HEK293 (cell line): ENCODE measurements around the gene STPG2.

Experiments used
- CTCF ChIA-PET: fragments of 350-600 bp; formaldehyde crosslinking; extraction: SDS; loops from one replicate; lab custom pipeline; 2021; ENCODE audit warnings: antibody characterized with exemption; lab: Yijun Ruan, JAX
- POLR2A ChIA-PET: fragments of 300-600 bp; formaldehyde crosslinking; extraction: SDS; loops from one replicate; lab custom pipeline; 2020; ENCODE audit warnings: antibody characterized with exemption, inconsistent platforms; lab: Yijun Ruan, JAX
- H3K27ac ChIP-seq: fragments of 200-500 bp; sonication (Bioruptor generic); 2 replicates; pipeline ENCODE4 v1.5.1; 2014; ENCODE audit warnings: low read depth, low read length, control low read depth, inconsistent platforms; ENCODE audit errors: extremely low read depth
- H3K36me3 ChIP-seq, 2 experiments: fragments of 200-500 bp in 1 of 2; sonication (Bioruptor generic) in 1 of 2; 1 replicate in 1 of 2; 2 replicates in 1 of 2; pipeline ENCODE4 v1.5.1; 2014 to 2017; ENCODE audit warnings: inconsistent platforms in 2 of 2, low read length in 2 of 2; ENCODE audit not compliant: control insufficient read depth in 2 of 2, insufficient read depth in 1 of 2
- H3K4me1 ChIP-seq: fragments of 200-500 bp; sonication (Bioruptor generic); 2 replicates; pipeline ENCODE4 v1.5.1; 2014; ENCODE audit warnings: mild to moderate bottlenecking, low read length, inconsistent platforms; ENCODE audit not compliant: control insufficient read depth, insufficient read depth
- H3K4me3 ChIP-seq: 2 replicates; pipeline ENCODE4 v1.5.1; 2011; ENCODE audit warnings: low read depth, mild to moderate bottlenecking, control low read depth, low read length, moderate library complexity
- H3K9me3 ChIP-seq: fragments of 200-500 bp; sonication (Bioruptor generic); 2 replicates; pipeline ENCODE4 v1.5.1; 2014; ENCODE audit warnings: low read depth, low read length, inconsistent platforms; ENCODE audit not compliant: control insufficient read depth, insufficient read depth
- BCL11B ChIP-seq: fragments of 450-650 bp; formaldehyde crosslinking; IDR thresholded peaks from 2 replicates; pipeline ENCODE4 v1.5.1; 2016; ENCODE audit warnings: low read depth, missing biosample characterization, missing genetic modification characterization
- GLIS1 ChIP-seq: fragments of 450-650 bp; formaldehyde crosslinking; IDR thresholded peaks from 2 replicates; pipeline ENCODE4 v1.5.1; 2016; ENCODE audit warnings: missing biosample characterization, missing genetic modification characterization
- INSM2 ChIP-seq: fragments of 450-650 bp; formaldehyde crosslinking; IDR thresholded peaks from 2 replicates; pipeline ENCODE4 v1.5.1; 2016; ENCODE audit warnings: missing biosample characterization, missing genetic modification characterization
- MYNN ChIP-seq: fragments of 450-650 bp; formaldehyde crosslinking; IDR thresholded peaks from 2 replicates; pipeline ENCODE4 v1.5.1; 2016; ENCODE audit warnings: missing biosample characterization, missing genetic modification characterization, borderline replicate concordance
- PBX3 ChIP-seq: sonication (generic); formaldehyde crosslinking; IDR thresholded peaks from 2 replicates; pipeline ENCODE4 v1.8.1; 2022; ENCODE audit warnings: mild to moderate bottlenecking, moderate library complexity, missing genetic modification reagents
- SALL2 ChIP-seq: fragments of 450-650 bp; formaldehyde crosslinking; IDR thresholded peaks from 2 replicates; pipeline ENCODE4 v1.5.0; 2017; ENCODE audit warnings: missing biosample characterization, mild to moderate bottlenecking, missing genetic modification characterization, borderline replicate concordance
- ZNF16 ChIP-seq: fragments of 450-650 bp; formaldehyde crosslinking; IDR thresholded peaks from 2 replicates; pipeline ENCODE4 v1.5.1; 2016; ENCODE audit warnings: low read depth, missing biosample characterization, missing genetic modification characterization
- ZNF280D ChIP-seq: fragments of 450-650 bp; formaldehyde crosslinking; IDR thresholded peaks from 2 replicates; pipeline ENCODE4 v1.5.1; 2016; ENCODE audit warnings: missing biosample characterization, missing genetic modification characterization
- ZNF311 ChIP-seq: fragments of 450-650 bp; formaldehyde crosslinking; IDR thresholded peaks from 2 replicates; pipeline ENCODE4 v1.5.1; 2017; ENCODE audit warnings: missing biosample characterization, missing genetic modification characterization, borderline replicate concordance
- ZNF335 ChIP-seq: fragments of 450-650 bp; formaldehyde crosslinking; conservative IDR thresholded peaks from 2 replicates; pipeline ENCODE4 v1.5.1; 2016; ENCODE audit warnings: missing biosample characterization, missing genetic modification characterization
- ZNF423 ChIP-seq: fragments of 450-650 bp; formaldehyde crosslinking; IDR thresholded peaks from 2 replicates; pipeline ENCODE4 v1.5.1; 2016; ENCODE audit warnings: missing biosample characterization, missing genetic modification characterization
- ZNF555 ChIP-seq: fragments of 450-650 bp; formaldehyde crosslinking; conservative IDR thresholded peaks from 2 replicates; pipeline ENCODE4 v1.5.1; 2017; ENCODE audit warnings: missing biosample characterization, mild to moderate bottlenecking, missing genetic modification characterization, inconsistent platforms
- ZNF639 ChIP-seq: fragments of 450-650 bp; formaldehyde crosslinking; IDR thresholded peaks from 2 replicates; pipeline ENCODE4 v1.5.1; 2016; ENCODE audit warnings: missing biosample characterization, missing genetic modification characterization
- ZNF76 ChIP-seq: fragments of 450-650 bp; formaldehyde crosslinking; IDR thresholded peaks from 2 replicates; pipeline ENCODE4; 2016; ENCODE audit warnings: low read depth, missing biosample characterization, missing genetic modification characterization, borderline replicate concordance
- ZNF768 ChIP-seq: fragments of 450-650 bp; formaldehyde crosslinking; IDR thresholded peaks from 2 replicates; pipeline ENCODE4 v1.5.1; 2018; ENCODE audit warnings: missing biosample characterization, mild to moderate bottlenecking, missing genetic modification characterization
- ZNF785 ChIP-seq: fragments of 450-650 bp; formaldehyde crosslinking; IDR thresholded peaks from 2 replicates; pipeline ENCODE4 v1.5.1; 2016; ENCODE audit warnings: missing biosample characterization, missing genetic modification characterization
- ZNF837 ChIP-seq: fragments of 450-650 bp; formaldehyde crosslinking; IDR thresholded peaks from 2 replicates; pipeline ENCODE4 v1.5.1; 2016; ENCODE audit warnings: missing biosample characterization, missing genetic modification characterization
- TF ChIP-seq, protein P1 (sequence below): fragments of 450-650 bp; formaldehyde crosslinking; IDR thresholded peaks from 2 replicates; pipeline ENCODE4 v1.5.1; 2016; ENCODE audit warnings: missing biosample characterization, missing genetic modification characterization, low read depth
- TF ChIP-seq, protein P2 (sequence below): fragments of 450-650 bp; formaldehyde crosslinking; IDR thresholded peaks from 2 replicates; pipeline ENCODE4 v1.5.1; 2016; ENCODE audit warnings: missing biosample characterization, missing genetic modification characterization

Gene STPG2

GRCh38 chr4:97548943-97549583, 594.2 kb downstream of the STPG2 start:
- Histone ChIP-seq H3K4me3 (no peak overlapping the region), H3K36me3 (no peaks in the 10 kb centered on the region)
- no peak for TF ChIP-seq ZNF16 (tag by site-specific recombination)
- no peak for TF ChIP-seq PBX3 (CRISPR knock-in tag)
- no peak for TF ChIP-seq ZNF639 (tag by site-specific recombination)
- TF ChIP-seq INSM2 (tag by site-specific recombination) = no peak
- TF ChIP-seq GLIS1 (tag by site-specific recombination) = no peak
- TF ChIP-seq MYNN = no peak
- TF ChIP-seq SALL2 (tag by site-specific recombination) = no peak
- TF ChIP-seq ZNF335 (tag by site-specific recombination) = no peak
- no peak for TF ChIP-seq ZNF837
- no peak for TF ChIP-seq ZNF555 (tag by site-specific recombination)
- no peak for TF ChIP-seq ZNF423
- TF ChIP-seq, protein P1, sequence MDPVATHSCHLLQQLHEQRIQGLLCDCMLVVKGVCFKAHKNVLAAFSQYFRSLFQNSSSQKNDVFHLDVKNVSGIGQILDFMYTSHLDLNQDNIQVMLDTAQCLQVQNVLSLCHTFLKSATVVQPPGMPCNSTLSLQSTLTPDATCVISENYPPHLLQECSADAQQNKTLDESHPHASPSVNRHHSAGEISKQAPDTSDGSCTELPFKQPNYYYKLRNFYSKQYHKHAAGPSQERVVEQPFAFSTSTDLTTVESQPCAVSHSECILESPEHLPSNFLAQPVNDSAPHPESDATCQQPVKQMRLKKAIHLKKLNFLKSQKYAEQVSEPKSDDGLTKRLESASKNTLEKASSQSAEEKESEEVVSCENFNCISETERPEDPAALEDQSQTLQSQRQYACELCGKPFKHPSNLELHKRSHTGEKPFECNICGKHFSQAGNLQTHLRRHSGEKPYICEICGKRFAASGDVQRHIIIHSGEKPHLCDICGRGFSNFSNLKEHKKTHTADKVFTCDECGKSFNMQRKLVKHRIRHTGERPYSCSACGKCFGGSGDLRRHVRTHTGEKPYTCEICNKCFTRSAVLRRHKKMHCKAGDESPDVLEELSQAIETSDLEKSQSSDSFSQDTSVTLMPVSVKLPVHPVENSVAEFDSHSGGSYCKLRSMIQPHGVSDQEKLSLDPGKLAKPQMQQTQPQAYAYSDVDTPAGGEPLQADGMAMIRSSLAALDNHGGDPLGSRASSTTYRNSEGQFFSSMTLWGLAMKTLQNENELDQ = no peak
- TF ChIP-seq ZNF311 = no peak
- TF ChIP-seq ZNF76 (tag by site-specific recombination) = no peak
- no peak for TF ChIP-seq BCL11B (tag by site-specific recombination)
- TF ChIP-seq, protein P2, sequence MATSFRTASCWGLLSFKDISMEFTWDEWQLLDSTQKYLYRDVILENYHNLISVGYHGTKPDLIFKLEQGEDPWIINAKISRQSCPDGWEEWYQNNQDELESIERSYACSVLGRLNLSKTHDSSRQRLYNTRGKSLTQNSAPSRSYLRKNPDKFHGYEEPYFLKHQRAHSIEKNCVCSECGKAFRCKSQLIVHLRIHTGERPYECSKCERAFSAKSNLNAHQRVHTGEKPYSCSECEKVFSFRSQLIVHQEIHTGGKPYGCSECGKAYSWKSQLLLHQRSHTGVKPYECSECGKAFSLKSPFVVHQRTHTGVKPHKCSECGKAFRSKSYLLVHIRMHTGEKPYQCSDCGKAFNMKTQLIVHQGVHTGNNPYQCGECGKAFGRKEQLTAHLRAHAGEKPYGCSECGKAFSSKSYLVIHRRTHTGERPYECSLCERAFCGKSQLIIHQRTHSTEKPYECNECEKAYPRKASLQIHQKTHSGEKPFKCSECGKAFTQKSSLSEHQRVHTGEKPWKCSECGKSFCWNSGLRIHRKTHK = no peak
- no peak for TF ChIP-seq ZNF785 (tag by site-specific recombination)
- no peak for TF ChIP-seq ZNF280D (tag by site-specific recombination)
- TF ChIP-seq ZNF768 = no peak
- TF ChIP-seq, all 188 proteins: peak for 0
- H3K27ac ChIP-seq = no peak overlapping the region
- H3K9me3 ChIP-seq = no peaks in the 10 kb centered on the region
- ChIA-PET CTCF (no interaction called here), POLR2A (no interaction called here)
- no peaks in the 10 kb centered on the region for H3K4me1 ChIP-seq
